Stromal cell of bone marrow (primary cell): ENCODE measurements around the gene AKT2.
"Not testable (repeated sequence)": the region's sequence is repeated elsewhere in the genome, so short reads cannot be mapped to it uniquely, and the experiment has no call there.

Source experiments
- DNase-seq: peaks from one replicate; pipeline ENCODE4 v3.0.0-alpha.2; 2012; ENCODE audit warnings: low read depth

AKT2 gene

GRCh38 chr19:40284501-40285352 is at the start of gene AKT2:
Gene AKT2, minus strand, starts transcription at chr19:40285345. Its CDS starts 20,078 bp downstream, at chr19:40265267.
- DNase-seq, result no peak

GRCh38 chr19:40333083-40333482 is 47.9 kb upstream of the AKT2 start:
- DNase-seq, result not testable (repeated sequence)

GRCh38 chr19:40332669-40333068 is 47.5 kb upstream of the AKT2 start:
- no peak for DNase-seq

- no peak for DNase-seq
Measured at GRCh38 chr19:40331052-40331451, 45.9 kb upstream of the AKT2 start.

GRCh38 chr19:40326201-40326600 is 41.1 kb upstream of the AKT2 start:
- no peak for DNase-seq

- no peak for DNase-seq
Measured at GRCh38 chr19:40323705-40324104, 38.6 kb upstream of the AKT2 start.

GRCh38 chr19:40322951-40323615 is 37.9 kb upstream of the AKT2 start:
- no peak for DNase-seq

GRCh38 chr19:40322271-40322610 is 37.1 kb upstream of the AKT2 start:
- DNase-seq, result no peak

- DNase-seq, result no peak
Measured at GRCh38 chr19:40321566-40322270, 36.6 kb upstream of the AKT2 start.

- no peak for DNase-seq
Measured at GRCh38 chr19:40321076-40321475, 35.9 kb upstream of the AKT2 start.

- no peak for DNase-seq
Measured at GRCh38 chr19:40320558-40320935, 35.4 kb upstream of the AKT2 start.

GRCh38 chr19:40317338-40317737 is 32.2 kb upstream of the AKT2 start:
- DNase-seq, result no peak

- DNase-seq, result no peak
Measured at GRCh38 chr19:40315812-40316470, 30.8 kb upstream of the AKT2 start.

GRCh38 chr19:40314656-40315055 is 29.5 kb upstream of the AKT2 start:
- no peak for DNase-seq

- no peak for DNase-seq
Measured at GRCh38 chr19:40313229-40313983, 28.3 kb upstream of the AKT2 start.

- DNase-seq, result no peak
Measured at GRCh38 chr19:40312533-40312932, 27.4 kb upstream of the AKT2 start.

GRCh38 chr19:40309666-40310065 is 24.5 kb upstream of the AKT2 start:
- DNase-seq, result no peak

GRCh38 chr19:40305403-40305802 is 20.3 kb upstream of the AKT2 start:
- DNase-seq, result peak; percentile 82

GRCh38 chr19:40304306-40304705 is 19.2 kb upstream of the AKT2 start:
- no peak for DNase-seq

- DNase-seq, result no peak
Measured at GRCh38 chr19:40303765-40304164, 18.6 kb upstream of the AKT2 start.

- DNase-seq, result no peak
Measured at GRCh38 chr19:40302224-40303011, 17.3 kb upstream of the AKT2 start.
